A673 (cell line): ENCODE results near the gene CYP1A2. TPM values are rescaled to one million over a fixed set of nuclear protein-coding genes. Genes with fewer than 3 reads are reported as not detected.

ENCODE experiments used
- BruUV-seq: library from RNA; stranded (reverse); fragments of 400-500 nt; replicated peaks from 2 replicates; lab custom pipeline; 2021; lab: Mats Ljungman, UMichigan
- CTCF ChIA-PET: fragments of 300-600 bp; sonication (Branson Sonifier 250); formaldehyde crosslinking; loops from one replicate; lab custom pipeline; 2022; ENCODE audit warnings: antibody characterized with exemption; lab: Charles Lee
- POLR2A ChIA-PET: fragments of 300-600 bp; sonication (Branson Sonifier 250); formaldehyde crosslinking; loops from one replicate; lab custom pipeline; 2022; ENCODE audit warnings: antibody characterized with exemption; ENCODE audit not compliant: low non-redundant PET; lab: Charles Lee
- DNase-seq: peaks from one replicate; pipeline ENCODE4 v3.0.0-alpha.2; 2015; ENCODE audit warnings: low spot score
- H3K27ac ChIP-seq: fragments of 200-600 bp; sonication (generic); 2 replicates; pipeline ENCODE4 v1.5.1; 2016; ENCODE audit warnings: mixed run types, low read depth, mild to moderate bottlenecking, mixed read lengths, antibody characterized with exemption, low read length; ENCODE audit not compliant: poor library complexity, severe bottlenecking
- H3K27me3 ChIP-seq: fragments of 200-600 bp; sonication (generic); replicated peaks from 2 replicates; pipeline ENCODE4 v1.6.1; 2017; ENCODE audit warnings: mixed run types, low read depth, mild to moderate bottlenecking, mixed read lengths, antibody characterized with exemption, low read length; ENCODE audit not compliant: insufficient read depth, poor library complexity
- H3K36me3 ChIP-seq: fragments of 200-600 bp; sonication (generic); 2 replicates; pipeline ENCODE4 v1.6.1; 2016; ENCODE audit warnings: mixed run types, mild to moderate bottlenecking, mixed read lengths, antibody characterized with exemption, low read length; ENCODE audit not compliant: insufficient read depth, poor library complexity, severe bottlenecking
- H3K4me1 ChIP-seq: fragments of 200-600 bp; sonication (generic); 2 replicates; pipeline ENCODE4 v1.6.1; 2017; ENCODE audit warnings: mixed run types, mild to moderate bottlenecking, mixed read lengths, antibody characterized with exemption, low read length; ENCODE audit not compliant: insufficient read depth, poor library complexity, severe bottlenecking
- H3K4me3 ChIP-seq: fragments of 200-600 bp; sonication (generic); 2 replicates; pipeline ENCODE4 v1.5.1; 2016; ENCODE audit warnings: low read depth, mixed run types, mild to moderate bottlenecking, mixed read lengths, low read length; ENCODE audit not compliant: poor library complexity, severe bottlenecking
- H3K9me3 ChIP-seq: fragments of 200-600 bp; sonication (generic); 2 replicates; pipeline ENCODE4 v1.6.1; 2016; ENCODE audit warnings: mixed run types, low read depth, mild to moderate bottlenecking, mixed read lengths, antibody characterized with exemption, low read length; ENCODE audit not compliant: poor library complexity, severe bottlenecking
- EZH2 ChIP-seq: fragments of 200-600 bp; sonication (generic); IDR thresholded peaks from 2 replicates; pipeline ENCODE4 v1.6.1; 2017; ENCODE audit warnings: borderline replicate concordance, low read depth, mild to moderate bottlenecking, mixed read lengths, antibody characterized with exemption, low read length; ENCODE audit not compliant: poor library complexity, severe bottlenecking
- intact Hi-C: fragments of 100-400 bp; cut with micrococcal nuclease; formaldehyde crosslinking; loops from one replicate; pipeline ENCODE4 v1.10.0; 2022; ENCODE audit not compliant: unreplicated experiment
- total RNA-seq: library from RNA; stranded (reverse); gene quantifications from 2 replicates; pipeline ENCODE4 v1.2.3, GENCODE V29; 2021
- TF ChIP-seq, protein P1 (sequence below): fragments of 300-800, 200-600 bp; sonication (generic); conservative IDR thresholded peaks from 2 replicates; pipeline ENCODE4 v1.5.1; 2017; ENCODE audit warnings: low read depth, mild to moderate bottlenecking, antibody characterized with exemption, low read length, moderate library complexity, mixed read lengths

Gene CYP1A2
- total RNA-seq, 1 experiment from 2014 or later, result not detected

DNA sequence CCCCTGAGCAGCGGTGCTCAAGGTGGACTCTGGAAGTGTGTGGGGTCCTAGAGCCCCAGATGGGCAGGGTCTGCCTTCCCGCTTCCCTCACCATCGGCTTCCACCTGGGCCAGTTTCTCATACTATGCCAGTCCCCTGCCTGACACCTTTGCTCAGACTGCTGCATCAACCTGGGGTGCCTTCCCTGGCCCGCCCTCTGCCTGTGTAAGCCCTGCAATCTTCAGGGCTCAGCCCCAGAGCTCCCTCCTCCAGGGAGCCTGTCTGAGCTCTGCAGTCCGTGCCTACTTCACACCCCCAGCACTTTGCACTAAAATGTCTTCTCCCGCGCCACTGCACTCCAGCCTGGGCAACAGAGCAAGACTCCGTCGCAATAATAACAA is 46.3 kb downstream of the CYP1A2 start:
- H3K4me3 ChIP-seq, result no peak overlapping the region
- ChIA-PET POLR2A (no interaction called here), CTCF (no interaction called here)
- no peak for DNase-seq
- no peaks in the 10 kb centered on the region for H3K27me3 ChIP-seq
- H3K27ac ChIP-seq, result no peak overlapping the region
- H3K4me1 ChIP-seq, result peaks cover 13% of the 10 kb centered on the region
- TF ChIP-seq, protein P1, sequence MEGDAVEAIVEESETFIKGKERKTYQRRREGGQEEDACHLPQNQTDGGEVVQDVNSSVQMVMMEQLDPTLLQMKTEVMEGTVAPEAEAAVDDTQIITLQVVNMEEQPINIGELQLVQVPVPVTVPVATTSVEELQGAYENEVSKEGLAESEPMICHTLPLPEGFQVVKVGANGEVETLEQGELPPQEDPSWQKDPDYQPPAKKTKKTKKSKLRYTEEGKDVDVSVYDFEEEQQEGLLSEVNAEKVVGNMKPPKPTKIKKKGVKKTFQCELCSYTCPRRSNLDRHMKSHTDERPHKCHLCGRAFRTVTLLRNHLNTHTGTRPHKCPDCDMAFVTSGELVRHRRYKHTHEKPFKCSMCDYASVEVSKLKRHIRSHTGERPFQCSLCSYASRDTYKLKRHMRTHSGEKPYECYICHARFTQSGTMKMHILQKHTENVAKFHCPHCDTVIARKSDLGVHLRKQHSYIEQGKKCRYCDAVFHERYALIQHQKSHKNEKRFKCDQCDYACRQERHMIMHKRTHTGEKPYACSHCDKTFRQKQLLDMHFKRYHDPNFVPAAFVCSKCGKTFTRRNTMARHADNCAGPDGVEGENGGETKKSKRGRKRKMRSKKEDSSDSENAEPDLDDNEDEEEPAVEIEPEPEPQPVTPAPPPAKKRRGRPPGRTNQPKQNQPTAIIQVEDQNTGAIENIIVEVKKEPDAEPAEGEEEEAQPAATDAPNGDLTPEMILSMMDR, result no peak
- TF ChIP-seq EZH2, result no peak
- intact Hi-C loops, result no loop called here
- peaks cover 6% of the 10 kb centered on the region for H3K36me3 ChIP-seq
- no TSS peak for BruUV-seq
- H3K9me3 ChIP-seq, result no peaks in the 10 kb centered on the region

DNA sequence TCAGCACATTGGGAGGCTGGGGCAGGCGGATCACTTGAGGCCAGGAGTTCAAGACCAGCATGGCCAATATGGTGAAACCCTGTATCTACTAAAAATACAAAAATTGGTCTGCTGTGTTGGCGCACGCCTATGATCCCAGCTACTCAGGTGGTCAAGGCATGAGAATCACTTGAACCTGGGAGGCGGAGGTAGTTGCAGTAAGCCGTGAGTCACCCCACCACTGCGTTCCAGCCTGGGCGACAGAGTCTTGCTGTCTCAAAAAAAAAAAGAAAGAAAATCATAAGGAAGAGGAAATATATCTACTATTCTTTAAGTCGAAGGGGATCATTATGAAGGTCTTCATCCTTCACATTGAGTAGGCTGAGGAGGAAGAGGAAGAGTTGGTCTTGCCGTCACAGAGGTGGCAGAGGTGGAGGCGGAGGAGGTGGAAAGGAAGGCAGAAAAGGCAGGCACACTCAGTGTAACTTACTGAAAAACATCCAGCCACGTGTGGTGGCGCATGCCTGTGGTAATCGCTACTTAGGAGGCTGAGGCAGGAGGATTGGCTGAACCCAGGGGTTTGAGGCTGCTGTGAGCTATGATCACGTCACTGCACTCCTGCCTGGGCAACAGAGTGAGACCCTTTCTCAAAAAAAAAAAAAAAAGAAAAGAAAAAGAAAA is 47.5 kb downstream of the CYP1A2 start:
- ChIA-PET POLR2A (no interaction called here), CTCF (interaction anchor here (0.7 kb wide), 2 partner anchors 161 to 217 kb away, joined by 4 to 5 read pairs; no protein-coding TSS in a partner anchor)
- intact Hi-C loops, result no loop called here
- Histone ChIP-seq H3K4me3 (no peak overlapping the region), H3K27ac (no peak overlapping the region), H3K4me1 (peaks cover 2% of the 10 kb centered on the region), H3K36me3 (peaks cover 18% of the 10 kb centered on the region), H3K9me3 (no peaks in the 10 kb centered on the region), H3K27me3 (no peaks in the 10 kb centered on the region)
- TF ChIP-seq, protein P1, result no peak
- no peak for TF ChIP-seq EZH2
- no peak for DNase-seq
- BruUV-seq, result TSS peak; percentile 15

DNA sequence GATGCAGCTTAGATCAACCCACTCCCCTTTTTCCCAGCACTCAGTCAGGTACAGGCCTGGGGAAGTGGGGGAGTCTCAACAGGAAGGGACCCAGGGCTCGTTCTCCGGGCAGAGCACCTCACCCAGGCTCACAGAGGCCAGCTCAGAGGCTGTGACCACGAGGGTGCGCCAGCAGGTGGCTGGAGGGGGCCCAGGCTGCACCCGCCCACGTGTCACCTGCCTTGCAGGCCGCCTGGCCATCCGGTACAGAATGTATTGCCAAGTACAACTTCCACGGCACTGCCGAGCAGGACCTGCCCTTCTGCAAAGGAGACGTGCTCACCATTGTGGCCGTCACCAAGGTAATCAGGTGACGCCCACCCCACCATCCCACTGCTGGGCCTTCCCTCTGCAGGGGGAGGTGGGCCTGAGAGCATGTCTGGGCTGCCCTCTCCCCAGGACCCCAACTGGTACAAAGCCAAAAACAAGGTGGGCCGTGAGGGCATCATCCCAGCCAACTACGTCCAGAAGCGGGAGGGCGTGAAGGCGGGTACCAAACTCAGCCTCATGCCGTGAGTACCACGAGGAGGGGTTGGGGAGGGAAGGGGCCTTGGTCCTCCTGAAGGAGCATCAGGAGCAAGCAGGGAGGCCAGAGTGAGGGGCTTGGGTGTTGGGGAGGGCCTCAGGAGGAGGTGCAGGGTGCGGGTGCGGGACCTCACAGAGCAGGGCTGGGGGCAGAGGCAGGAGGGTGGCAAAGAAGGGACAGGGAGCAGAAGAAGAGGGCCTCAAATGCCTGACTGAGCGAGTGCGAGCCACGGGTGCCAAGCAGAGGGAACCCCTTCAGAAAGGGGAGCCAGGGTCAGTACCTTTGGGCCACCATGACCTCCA is 50.0 kb downstream of the CYP1A2 start:
- H3K4me3 ChIP-seq, result no peak overlapping the region
- POLR2A ChIA-PET, result no interaction called here
- DNase-seq, result no peak
- no peaks in the 10 kb centered on the region for H3K4me1 ChIP-seq
- CTCF ChIA-PET, result interaction anchor here (1.8 kb wide), 1 partner anchor 28 kb away, joined by 8 read pairs; no protein-coding TSS in a partner anchor
- intact Hi-C loops, result no loop called here
- no peak overlapping the region for H3K27ac ChIP-seq
- TF ChIP-seq EZH2, result no peak
- TF ChIP-seq, protein P1, result no peak
- BruUV-seq, result no TSS peak
- peaks cover 40% of the 10 kb centered on the region for H3K36me3 ChIP-seq
- H3K9me3 ChIP-seq, result no peaks in the 10 kb centered on the region
- no peaks in the 10 kb centered on the region for H3K27me3 ChIP-seq
